ENCODE results near the gene ACTL7A.

- TF ChIP-seq POLR2A (IDR thresholded peaks at IDR 0.05) (no peak), CTCF (IDR thresholded peaks at IDR 0.05) (peak in 1 of 6 experiments; percentile 31)
Observed at GRCh38 chr9:108850293-108850897, 11.7 kb upstream of the ACTL7A start.

Data from thyroid gland (tissue), 4 donors.